OCI-LY1 (cell line): Measurements from ENCODE around the gene JAG1.

Experiments used
- EZH2 ChIP-seq: fragments of 200-600 bp; sonication (generic), shearing (Covaris generic); IDR thresholded peaks from 2 replicates; pipeline ENCODE4 v1.8.0; 2017; ENCODE audit warnings: borderline replicate concordance, mixed run types, mild to moderate bottlenecking, antibody characterized with exemption, low read length, moderate library complexity, mixed read lengths
- TF ChIP-seq, protein P1 (sequence below): fragments of 200-600 bp; sonication (generic), shearing (Covaris generic); IDR thresholded peaks from 2 replicates; pipeline ENCODE4 v1.5.1; 2017; ENCODE audit warnings: mild to moderate bottlenecking, antibody characterized with exemption, low read length, moderate library complexity, mixed read lengths

DNA sequence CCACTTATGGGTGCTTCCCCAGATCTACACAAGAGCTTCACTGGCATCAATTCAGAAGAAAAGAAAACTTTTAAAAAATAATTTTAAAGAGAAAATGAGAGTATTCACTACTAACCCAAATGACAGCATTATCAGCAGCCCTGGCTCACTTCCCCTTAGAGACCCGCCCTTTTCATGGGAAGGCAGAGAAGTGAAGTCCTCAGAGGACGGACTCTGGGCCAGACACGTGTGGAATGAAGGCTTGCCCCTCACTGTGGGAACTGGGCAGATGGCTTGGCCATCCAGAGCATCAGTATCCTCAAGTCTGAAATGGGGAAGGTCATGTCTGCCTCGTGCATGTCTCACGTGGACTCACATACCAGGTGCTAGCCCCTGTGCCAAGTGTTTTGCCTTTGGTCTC lies 63.5 kb downstream of the JAG1 start:
- TF ChIP-seq, protein P1, sequence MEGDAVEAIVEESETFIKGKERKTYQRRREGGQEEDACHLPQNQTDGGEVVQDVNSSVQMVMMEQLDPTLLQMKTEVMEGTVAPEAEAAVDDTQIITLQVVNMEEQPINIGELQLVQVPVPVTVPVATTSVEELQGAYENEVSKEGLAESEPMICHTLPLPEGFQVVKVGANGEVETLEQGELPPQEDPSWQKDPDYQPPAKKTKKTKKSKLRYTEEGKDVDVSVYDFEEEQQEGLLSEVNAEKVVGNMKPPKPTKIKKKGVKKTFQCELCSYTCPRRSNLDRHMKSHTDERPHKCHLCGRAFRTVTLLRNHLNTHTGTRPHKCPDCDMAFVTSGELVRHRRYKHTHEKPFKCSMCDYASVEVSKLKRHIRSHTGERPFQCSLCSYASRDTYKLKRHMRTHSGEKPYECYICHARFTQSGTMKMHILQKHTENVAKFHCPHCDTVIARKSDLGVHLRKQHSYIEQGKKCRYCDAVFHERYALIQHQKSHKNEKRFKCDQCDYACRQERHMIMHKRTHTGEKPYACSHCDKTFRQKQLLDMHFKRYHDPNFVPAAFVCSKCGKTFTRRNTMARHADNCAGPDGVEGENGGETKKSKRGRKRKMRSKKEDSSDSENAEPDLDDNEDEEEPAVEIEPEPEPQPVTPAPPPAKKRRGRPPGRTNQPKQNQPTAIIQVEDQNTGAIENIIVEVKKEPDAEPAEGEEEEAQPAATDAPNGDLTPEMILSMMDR: no peak
- TF ChIP-seq EZH2: no peak
